ENCODE data around the gene ZNF488.

ZNF488 gene

GRCh38 chr10:47365431-47366180 lies 18.5 kb downstream of the ZNF488 start:
- DNase-seq: no peak

GRCh38 chr10:47364911-47365310 lies 19.2 kb downstream of the ZNF488 start:
- DNase-seq: no peak

GRCh38 chr10:47364366-47364765 lies 19.7 kb downstream of the ZNF488 start:
- no peak for DNase-seq

- DNase-seq: no peak
These were observed 20.3 kb downstream of the ZNF488 start for GRCh38 chr10:47363781-47364180.

GRCh38 chr10:47362199-47362598 lies 21.9 kb downstream of the ZNF488 start:
- DNase-seq: no peak

GRCh38 chr10:47361293-47361692 lies 22.8 kb downstream of the ZNF488 start:
- DNase-seq: no peak

- DNase-seq: no peak
These were observed 23.6 kb downstream of the ZNF488 start for GRCh38 chr10:47360419-47361040.

GRCh38 chr10:47359626-47360418 lies 24.3 kb downstream of the ZNF488 start:
- DNase-seq: no peak

- no peak for DNase-seq
These were observed 25.0 kb downstream of the ZNF488 start for GRCh38 chr10:47359101-47359500.

GRCh38 chr10:47358457-47358856 lies 25.6 kb downstream of the ZNF488 start:
- DNase-seq: no peak

GRCh38 chr10:47357911-47358310 lies 26.2 kb downstream of the ZNF488 start:
- no peak for DNase-seq

GRCh38 chr10:47357131-47357582 lies 26.9 kb downstream of the ZNF488 start:
- DNase-seq: no peak

GRCh38 chr10:47356708-47357107 lies 27.4 kb downstream of the ZNF488 start:
- no peak for DNase-seq

GRCh38 chr10:47354900-47355299 lies 29.2 kb downstream of the ZNF488 start:
- no peak for DNase-seq

GRCh38 chr10:47354165-47354564 lies 29.9 kb downstream of the ZNF488 start:
- DNase-seq: no peak

GRCh38 chr10:47353351-47353750 lies 30.7 kb downstream of the ZNF488 start:
- no peak for DNase-seq

GRCh38 chr10:47351899-47352815 lies 31.9 kb downstream of the ZNF488 start:
- DNase-seq: no peak

GRCh38 chr10:47350671-47351640 lies 33.1 kb downstream of the ZNF488 start:
- DNase-seq: no peak

GRCh38 chr10:47349941-47350371 lies 34.1 kb downstream of the ZNF488 start:
- DNase-seq: no peak

- no peak for DNase-seq
These were observed 34.6 kb downstream of the ZNF488 start for GRCh38 chr10:47349516-47349915.
